MCF 10A (cell line): ENCODE measurements around the gene TWSG1. TPM values are rescaled to one million over a fixed set of nuclear protein-coding genes. Genes with fewer than 3 reads are reported as not detected.
A peak's percentile ranks its signal among the peaks of the same experiment; 100 is the strongest.

Experiments
- BruUV-seq: library from RNA; stranded (reverse); fragments of 400-500 nt; replicated peaks from 2 replicates; lab custom pipeline; 2021; lab: Mats Ljungman, UMichigan
- CTCF ChIA-PET: fragments of 300-600 bp; sonication (Branson Sonifier 250); formaldehyde crosslinking; extraction: SDS; loops from one replicate; lab custom pipeline; 2021; ENCODE audit warnings: antibody characterized with exemption, inconsistent platforms; lab: Yijun Ruan, JAX
- POLR2A ChIA-PET: fragments of 300-600, 350-650 bp; sonication (Branson Sonifier 250); formaldehyde crosslinking; extraction: SDS; loops from one replicate; lab custom pipeline; 2020; ENCODE audit warnings: antibody characterized with exemption, inconsistent platforms; lab: Yijun Ruan, JAX
- DNase-seq: peaks from one replicate; pipeline ENCODE4 v3.0.0-alpha.2; 2018; ENCODE audit not compliant: unreplicated experiment
- H3K27ac Mint-ChIP-seq: one replicate; pipeline ENCODE4 v1.8.0; 2022; ENCODE audit warnings: mild to moderate bottlenecking, low read depth, mixed read lengths; ENCODE audit not compliant: unreplicated experiment
- H3K27me3 Mint-ChIP-seq: one replicate; pipeline ENCODE4 v1.8.0; 2022; ENCODE audit warnings: mixed read lengths; ENCODE audit not compliant: insufficient read depth, unreplicated experiment
- H3K36me3 Mint-ChIP-seq: one replicate; pipeline ENCODE4 v1.8.0; 2022; ENCODE audit warnings: mild to moderate bottlenecking, moderate library complexity, mixed read lengths; ENCODE audit not compliant: insufficient read depth, unreplicated experiment
- H3K4me1 Mint-ChIP-seq: one replicate; pipeline ENCODE4 v1.8.0; 2022; ENCODE audit warnings: mixed read lengths; ENCODE audit not compliant: insufficient read depth, unreplicated experiment
- H3K4me3 Mint-ChIP-seq: one replicate; pipeline ENCODE4 v1.8.0; 2022; ENCODE audit warnings: mild to moderate bottlenecking, moderate library complexity, mixed read lengths; ENCODE audit not compliant: unreplicated experiment
- H3K9me3 Mint-ChIP-seq: one replicate; pipeline ENCODE4 v1.8.0; 2022; ENCODE audit warnings: mixed read lengths; ENCODE audit not compliant: unreplicated experiment
- intact Hi-C: fragments of 100-400 bp; cut with micrococcal nuclease; formaldehyde crosslinking; loops from 2 replicates; pipeline ENCODE4 v1.14.1; 2022
- total RNA-seq: library from RNA; stranded (reverse); gene quantifications from 2 replicates; pipeline ENCODE4 v1.2.3, GENCODE V29; 2022
- TF ChIP-seq, protein P1 (sequence below): fragments of 200-600 bp; IDR thresholded peaks from one replicate; pipeline ENCODE4 v1.8.0; 2022; ENCODE audit warnings: antibody characterized with exemption, mild to moderate bottlenecking; ENCODE audit not compliant: unreplicated experiment

TWSG1 gene
- total RNA-seq, 1 experiment from 2014 or later = 26.0 TPM

GRCh38 chr18:9354256-9354655 lies 19.7 kb downstream of the TWSG1 start:
- TF ChIP-seq, protein P1, sequence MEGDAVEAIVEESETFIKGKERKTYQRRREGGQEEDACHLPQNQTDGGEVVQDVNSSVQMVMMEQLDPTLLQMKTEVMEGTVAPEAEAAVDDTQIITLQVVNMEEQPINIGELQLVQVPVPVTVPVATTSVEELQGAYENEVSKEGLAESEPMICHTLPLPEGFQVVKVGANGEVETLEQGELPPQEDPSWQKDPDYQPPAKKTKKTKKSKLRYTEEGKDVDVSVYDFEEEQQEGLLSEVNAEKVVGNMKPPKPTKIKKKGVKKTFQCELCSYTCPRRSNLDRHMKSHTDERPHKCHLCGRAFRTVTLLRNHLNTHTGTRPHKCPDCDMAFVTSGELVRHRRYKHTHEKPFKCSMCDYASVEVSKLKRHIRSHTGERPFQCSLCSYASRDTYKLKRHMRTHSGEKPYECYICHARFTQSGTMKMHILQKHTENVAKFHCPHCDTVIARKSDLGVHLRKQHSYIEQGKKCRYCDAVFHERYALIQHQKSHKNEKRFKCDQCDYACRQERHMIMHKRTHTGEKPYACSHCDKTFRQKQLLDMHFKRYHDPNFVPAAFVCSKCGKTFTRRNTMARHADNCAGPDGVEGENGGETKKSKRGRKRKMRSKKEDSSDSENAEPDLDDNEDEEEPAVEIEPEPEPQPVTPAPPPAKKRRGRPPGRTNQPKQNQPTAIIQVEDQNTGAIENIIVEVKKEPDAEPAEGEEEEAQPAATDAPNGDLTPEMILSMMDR = no peak
- Mint-ChIP-seq H3K4me1 (no peaks in the 10 kb centered on the region), H3K4me3 (no peak overlapping the region), H3K27ac (no peak overlapping the region), H3K9me3 (no peaks in the 10 kb centered on the region), H3K36me3 (peaks cover 4% of the 10 kb centered on the region), H3K27me3 (no peaks in the 10 kb centered on the region)
- DNase-seq = no peak
- intact Hi-C loops = no loop called here
- BruUV-seq = no TSS peak
- ChIA-PET POLR2A (no interaction called here), CTCF (no interaction called here)

DNA sequence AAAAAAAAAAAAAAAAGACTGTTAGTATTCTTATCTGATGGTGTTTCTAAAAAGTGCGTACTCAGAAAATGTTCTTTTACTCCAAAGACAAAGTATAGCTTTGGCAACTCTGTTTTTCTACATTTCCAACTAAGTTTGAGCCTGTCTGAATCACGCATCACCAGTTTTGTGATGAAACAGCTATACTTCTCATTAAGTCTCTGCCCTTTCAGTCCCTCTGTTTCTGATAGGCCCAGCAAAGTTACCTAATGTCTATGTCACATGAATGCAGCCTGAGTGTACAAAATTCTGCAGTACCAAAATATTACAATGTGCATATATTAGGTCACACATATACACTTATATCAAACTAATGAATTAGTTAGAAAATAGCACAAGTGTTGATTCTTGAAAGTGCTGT lies 22.4 kb downstream of the TWSG1 start:
- ChIA-PET POLR2A (no interaction called here), CTCF (no interaction called here)
- Mint-ChIP-seq H3K4me1 (peaks cover 10% of the 10 kb centered on the region), H3K27me3 (no peaks in the 10 kb centered on the region), H3K9me3 (no peaks in the 10 kb centered on the region), H3K36me3 (peaks cover 17% of the 10 kb centered on the region), H3K27ac (no peak overlapping the region), H3K4me3 (no peak overlapping the region)
- TF ChIP-seq, protein P1 = no peak
- intact Hi-C loops = no loop called here
- BruUV-seq = no TSS peak
- no peak for DNase-seq

GRCh38 chr18:9359796-9360195 lies 25.2 kb downstream of the TWSG1 start:
- POLR2A ChIA-PET = interaction anchor here (0.7 kb wide), 1 partner anchor 22 kb away, joined by 3 read pairs; no protein-coding TSS in a partner anchor
- H3K27ac Mint-ChIP-seq = no peak overlapping the region
- H3K4me1 Mint-ChIP-seq = peaks cover 28% of the 10 kb centered on the region
- TF ChIP-seq, protein P1 = no peak
- peaks cover 24% of the 10 kb centered on the region for H3K36me3 Mint-ChIP-seq
- H3K27me3 Mint-ChIP-seq = no peaks in the 10 kb centered on the region
- no TSS peak for BruUV-seq
- H3K4me3 Mint-ChIP-seq = no peak overlapping the region
- intact Hi-C loops = no loop called here
- CTCF ChIA-PET = interaction anchor here (1.5 kb wide), 1 partner anchor 7 kb away, joined by 3 read pairs; no protein-coding TSS in a partner anchor
- DNase-seq = no peak
- H3K9me3 Mint-ChIP-seq = no peaks in the 10 kb centered on the region

- H3K36me3 Mint-ChIP-seq = peaks cover 24% of the 10 kb centered on the region
- intact Hi-C loops = no loop called here
- CTCF ChIA-PET = no interaction called here
Observed at GRCh38 chr18:9361191-9361590, 26.6 kb downstream of the TWSG1 start.

More at GRCh38 chr18:9361191-9361590, 26.6 kb downstream of the TWSG1 start:
- POLR2A ChIA-PET = no interaction called here
- Mint-ChIP-seq H3K4me3 (no peak overlapping the region), H3K27me3 (no peaks in the 10 kb centered on the region), H3K27ac (peak overlapping the region; percentile 5), H3K4me1 (peaks cover 29% of the 10 kb centered on the region), H3K9me3 (no peaks in the 10 kb centered on the region)
- BruUV-seq = no TSS peak
- TF ChIP-seq, protein P1 = no peak
- DNase-seq = no peak
